ENCODE results near the gene PHF3.
A peak's percentile ranks its signal among the peaks of the same experiment; 100 is the strongest.

The PHF3 gene

DNA sequence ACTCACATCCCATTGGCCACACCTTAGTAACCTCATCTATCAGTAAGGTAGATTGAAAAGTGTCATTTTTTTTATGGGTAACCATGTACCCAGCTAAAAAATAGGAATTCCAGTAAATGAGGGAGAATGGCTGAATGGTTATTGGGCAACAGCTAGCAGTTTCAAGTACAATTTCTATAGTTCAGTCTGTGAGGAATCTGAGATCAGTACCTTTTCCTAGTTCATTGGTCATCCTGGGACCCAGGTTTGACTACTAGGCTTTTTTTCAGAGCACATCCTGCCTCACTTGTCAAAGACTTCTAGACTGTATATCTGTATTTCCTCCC is 28.3 kb downstream of the PHF3 start:
- no peak for TF ChIP-seq MAX (IDR thresholded peaks at IDR 0.05; ENCODE audit: low read depth, low read length)
- TF ChIP-seq MYC (IDR thresholded peaks at IDR 0.05; ENCODE audit: low read depth, low read length), result no peak
- no peak for TF ChIP-seq POLR2A (IDR thresholded peaks at IDR 0.05; ENCODE audit: extremely low read depth, insufficient read length)
- TF ChIP-seq, protein P1, sequence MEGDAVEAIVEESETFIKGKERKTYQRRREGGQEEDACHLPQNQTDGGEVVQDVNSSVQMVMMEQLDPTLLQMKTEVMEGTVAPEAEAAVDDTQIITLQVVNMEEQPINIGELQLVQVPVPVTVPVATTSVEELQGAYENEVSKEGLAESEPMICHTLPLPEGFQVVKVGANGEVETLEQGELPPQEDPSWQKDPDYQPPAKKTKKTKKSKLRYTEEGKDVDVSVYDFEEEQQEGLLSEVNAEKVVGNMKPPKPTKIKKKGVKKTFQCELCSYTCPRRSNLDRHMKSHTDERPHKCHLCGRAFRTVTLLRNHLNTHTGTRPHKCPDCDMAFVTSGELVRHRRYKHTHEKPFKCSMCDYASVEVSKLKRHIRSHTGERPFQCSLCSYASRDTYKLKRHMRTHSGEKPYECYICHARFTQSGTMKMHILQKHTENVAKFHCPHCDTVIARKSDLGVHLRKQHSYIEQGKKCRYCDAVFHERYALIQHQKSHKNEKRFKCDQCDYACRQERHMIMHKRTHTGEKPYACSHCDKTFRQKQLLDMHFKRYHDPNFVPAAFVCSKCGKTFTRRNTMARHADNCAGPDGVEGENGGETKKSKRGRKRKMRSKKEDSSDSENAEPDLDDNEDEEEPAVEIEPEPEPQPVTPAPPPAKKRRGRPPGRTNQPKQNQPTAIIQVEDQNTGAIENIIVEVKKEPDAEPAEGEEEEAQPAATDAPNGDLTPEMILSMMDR (IDR thresholded peaks at IDR 0.05; ENCODE audit: low read depth, low read length), result no peak
- DNase-seq (ENCODE audit: low read depth), result no peak
- H3K4me3 ChIP-seq (ENCODE audit: low read depth, low read length), result no peak overlapping the region

DNA sequence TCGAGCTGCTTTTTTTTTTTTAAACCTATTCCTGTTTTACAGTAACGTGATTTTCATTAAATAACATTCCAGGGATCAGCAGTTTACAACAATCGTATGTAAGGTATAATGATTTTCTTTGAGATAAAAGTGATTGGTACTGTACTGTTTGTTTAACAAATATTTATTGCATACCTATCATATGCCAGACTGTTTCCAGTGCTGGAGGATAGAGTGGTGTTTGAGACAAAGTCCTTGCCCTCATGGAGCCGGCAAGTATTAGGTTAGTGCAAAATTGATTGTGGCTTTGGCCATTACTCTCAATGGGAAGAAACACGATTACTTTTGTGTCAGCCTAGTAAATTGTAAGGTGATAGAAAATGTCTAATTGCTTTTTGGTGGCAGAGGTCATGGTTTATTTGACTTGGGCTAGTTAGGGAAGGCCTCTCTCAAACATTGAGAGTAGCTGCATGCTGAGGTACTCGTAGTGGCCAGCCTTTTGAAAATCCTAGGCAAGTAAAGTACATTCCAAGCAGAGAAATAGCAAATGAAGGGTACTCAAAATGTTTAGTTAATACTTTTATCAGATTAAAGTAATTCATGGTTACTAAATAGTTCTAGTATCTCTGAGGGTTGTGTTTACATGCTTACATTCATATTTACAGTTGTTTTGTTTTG is 35.6 kb downstream of the PHF3 start:
- no peak overlapping the region for H3K4me3 ChIP-seq (ENCODE audit: low read depth, low read length)
- TF ChIP-seq MYC (IDR thresholded peaks at IDR 0.05; ENCODE audit: low read depth, low read length), result no peak
- TF ChIP-seq POLR2A (IDR thresholded peaks at IDR 0.05; ENCODE audit: extremely low read depth, insufficient read length), result no peak
- no peak for TF ChIP-seq MAX (IDR thresholded peaks at IDR 0.05; ENCODE audit: low read depth, low read length)
- TF ChIP-seq, protein P1 (IDR thresholded peaks at IDR 0.05; ENCODE audit: low read depth, low read length), result no peak
- DNase-seq (ENCODE audit: low read depth), result no peak

GRCh38 chr6:63672582-63673129 is 37.1 kb downstream of the PHF3 start:
- TF ChIP-seq MYC (IDR thresholded peaks at IDR 0.05; ENCODE audit: low read depth, low read length) (no peak), POLR2A (IDR thresholded peaks at IDR 0.05; ENCODE audit: extremely low read depth, insufficient read length) (no peak), MAX (IDR thresholded peaks at IDR 0.05; ENCODE audit: low read depth, low read length) (no peak)
- TF ChIP-seq, protein P1 (IDR thresholded peaks at IDR 0.05; ENCODE audit: low read depth, low read length), result no peak
- DNase-seq (ENCODE audit: low read depth), result peak; percentile 12
- no peak overlapping the region for H3K4me3 ChIP-seq (ENCODE audit: low read depth, low read length)

- DNase-seq (ENCODE audit: low read depth), result no peak
- H3K4me3 ChIP-seq (ENCODE audit: low read depth, low read length), result no peak overlapping the region
- TF ChIP-seq, protein P1 (IDR thresholded peaks at IDR 0.05; ENCODE audit: low read depth, low read length), result no peak
- TF ChIP-seq MAX (IDR thresholded peaks at IDR 0.05; ENCODE audit: low read depth, low read length), result no peak
- TF ChIP-seq MYC (IDR thresholded peaks at IDR 0.05; ENCODE audit: low read depth, low read length), result no peak
- TF ChIP-seq POLR2A (IDR thresholded peaks at IDR 0.05; ENCODE audit: extremely low read depth, insufficient read length), result no peak
These were observed 38.1 kb downstream of the PHF3 start for GRCh38 chr6:63673692-63674091.

DNA sequence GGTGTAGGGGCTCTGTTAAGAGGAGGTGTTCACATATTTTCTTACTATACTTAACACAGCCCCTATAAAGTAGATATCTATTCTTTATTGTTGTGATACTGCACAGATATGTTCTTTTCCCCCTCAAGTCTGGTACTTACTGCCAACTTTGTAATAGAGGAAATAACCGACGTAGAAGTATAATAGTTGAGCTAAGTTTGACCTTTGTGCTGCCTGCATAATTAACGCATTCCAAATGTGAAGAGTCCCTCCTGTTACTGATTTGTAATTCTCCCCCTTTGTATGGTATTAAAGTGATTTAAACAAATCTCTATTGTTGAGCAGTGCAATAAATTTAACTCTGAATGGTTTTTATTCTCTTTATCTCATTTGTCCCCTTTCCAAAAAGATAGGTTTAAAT is 39.0 kb downstream of the PHF3 start:
- DNase-seq (ENCODE audit: low read depth), result no peak
- H3K4me3 ChIP-seq (ENCODE audit: low read depth, low read length), result no peak overlapping the region
- TF ChIP-seq MAX (IDR thresholded peaks at IDR 0.05; ENCODE audit: low read depth, low read length), result no peak
- TF ChIP-seq, protein P1 (IDR thresholded peaks at IDR 0.05; ENCODE audit: low read depth, low read length), result no peak
- TF ChIP-seq MYC (IDR thresholded peaks at IDR 0.05; ENCODE audit: low read depth, low read length), result no peak
- TF ChIP-seq POLR2A (IDR thresholded peaks at IDR 0.05; ENCODE audit: extremely low read depth, insufficient read length), result no peak
